Activated T-cell treated with anti-CD3 and anti-CD28 coated beads for 4 hours (primary cell): ENCODE data around the gene MTNR1B.

Source experiments
- DNase-seq: peaks from one replicate; pipeline ENCODE4 v3.0.0-alpha.2; 2020

Gene MTNR1B

GRCh38 chr11:92969634-92970347 is at the start of gene MTNR1B:
TSS of gene MTNR1B (plus strand) at chr11:92969651. CDS start at chr11:92969726, 75 bp downstream.
- no peak for DNase-seq

GRCh38 chr11:92920331-92920730 is 49.1 kb upstream of the MTNR1B start:
- no peak for DNase-seq

- DNase-seq, result no peak
Observed at GRCh38 chr11:92922731-92923130, 46.7 kb upstream of the MTNR1B start.

- DNase-seq, result no peak
Observed at GRCh38 chr11:92929246-92929645, 40.2 kb upstream of the MTNR1B start.

GRCh38 chr11:92929653-92930052 is 39.8 kb upstream of the MTNR1B start:
- DNase-seq, result no peak

GRCh38 chr11:92931746-92932422 is 37.6 kb upstream of the MTNR1B start:
- no peak for DNase-seq

GRCh38 chr11:92939305-92939704 is 30.1 kb upstream of the MTNR1B start:
- no peak for DNase-seq

GRCh38 chr11:92941676-92942571 is 27.5 kb upstream of the MTNR1B start:
- no peak for DNase-seq

GRCh38 chr11:92946707-92947106 is 22.7 kb upstream of the MTNR1B start:
- DNase-seq, result no peak

GRCh38 chr11:92948116-92948515 is 21.3 kb upstream of the MTNR1B start:
- no peak for DNase-seq

- no peak for DNase-seq
Observed at GRCh38 chr11:92954003-92954402, 15.4 kb upstream of the MTNR1B start.

GRCh38 chr11:92955860-92956259 is 13.6 kb upstream of the MTNR1B start:
- DNase-seq, result no peak

- no peak for DNase-seq
Observed at GRCh38 chr11:92960886-92961285, 8.6 kb upstream of the MTNR1B start.

- DNase-seq, result no peak
Observed at GRCh38 chr11:92962446-92962845, 7.0 kb upstream of the MTNR1B start.

- no peak for DNase-seq
Observed at GRCh38 chr11:92964471-92964870, 5.0 kb upstream of the MTNR1B start.

GRCh38 chr11:92965196-92965595 is 4.3 kb upstream of the MTNR1B start:
- no peak for DNase-seq

- no peak for DNase-seq
Observed at GRCh38 chr11:92967178-92967577, 2.3 kb upstream of the MTNR1B start.

GRCh38 chr11:92967867-92968266 is 1.6 kb upstream of the MTNR1B start:
- no peak for DNase-seq

GRCh38 chr11:92969293-92969633 is 188 bp upstream of the MTNR1B start:
- DNase-seq, result no peak

GRCh38 chr11:92972248-92972647 is 2.8 kb downstream of the MTNR1B start:
- no peak for DNase-seq

- DNase-seq, result no peak
Observed at GRCh38 chr11:92975285-92975684, 5.8 kb downstream of the MTNR1B start.

- DNase-seq, result no peak
Observed at GRCh38 chr11:92976681-92977080, 7.2 kb downstream of the MTNR1B start.

- no peak for DNase-seq
Observed at GRCh38 chr11:92977401-92977800, 8.0 kb downstream of the MTNR1B start.
